ENCODE measurements around the gene FKBP10. TPM values are rescaled to one million over a fixed set of nuclear protein-coding genes. Genes with fewer than 3 reads are reported as not detected.

Gene FKBP10
- total and polyA plus RNA-seq, 9 of the 15 experiments (the other 6 are each of a cell fraction or from before 2014, with no cell fraction given): 0.03 to 3.0 (median 1.4) TPM; not detected in 1

DNA sequence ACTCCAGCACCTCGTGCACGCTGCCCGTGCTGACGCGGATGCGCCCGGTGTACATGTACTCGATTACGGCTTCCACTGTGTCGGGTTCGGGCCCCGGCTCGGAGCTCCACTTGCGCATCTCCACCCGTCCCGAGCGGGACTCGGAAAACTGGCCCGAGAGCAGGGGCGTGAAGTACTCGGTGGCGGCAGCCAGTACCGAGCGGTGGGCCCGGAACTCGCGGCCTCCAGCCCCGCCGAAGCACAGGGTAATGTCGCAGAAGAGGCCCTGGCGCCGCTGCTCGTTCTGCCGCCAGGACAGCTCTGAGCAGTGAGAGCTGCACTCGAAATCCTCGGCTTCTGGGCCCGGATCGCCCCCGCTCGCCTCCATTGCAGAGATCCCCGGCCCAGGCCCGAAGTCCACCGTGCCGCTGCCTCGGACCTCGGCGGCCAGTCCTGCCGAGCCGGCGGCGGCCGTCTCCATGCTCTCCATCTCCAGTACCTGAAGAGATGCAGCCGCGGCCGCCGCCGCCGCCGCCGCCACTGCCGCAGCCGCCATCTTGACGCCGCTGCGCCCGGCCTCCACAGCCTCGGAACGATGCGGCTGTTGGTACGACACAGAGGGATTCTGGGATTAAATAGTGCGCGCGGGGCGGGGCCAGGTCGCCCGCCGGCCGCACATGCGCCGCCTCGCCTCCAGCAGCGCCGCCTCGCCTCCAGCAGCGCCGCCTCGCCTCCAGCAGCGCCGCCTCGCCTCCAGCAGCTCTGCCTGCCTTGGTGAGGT lies 52.2 kb downstream of the FKBP10 start, which contains the start of gene KLHL11 (continued):
- TF ChIP-seq, protein P1, sequence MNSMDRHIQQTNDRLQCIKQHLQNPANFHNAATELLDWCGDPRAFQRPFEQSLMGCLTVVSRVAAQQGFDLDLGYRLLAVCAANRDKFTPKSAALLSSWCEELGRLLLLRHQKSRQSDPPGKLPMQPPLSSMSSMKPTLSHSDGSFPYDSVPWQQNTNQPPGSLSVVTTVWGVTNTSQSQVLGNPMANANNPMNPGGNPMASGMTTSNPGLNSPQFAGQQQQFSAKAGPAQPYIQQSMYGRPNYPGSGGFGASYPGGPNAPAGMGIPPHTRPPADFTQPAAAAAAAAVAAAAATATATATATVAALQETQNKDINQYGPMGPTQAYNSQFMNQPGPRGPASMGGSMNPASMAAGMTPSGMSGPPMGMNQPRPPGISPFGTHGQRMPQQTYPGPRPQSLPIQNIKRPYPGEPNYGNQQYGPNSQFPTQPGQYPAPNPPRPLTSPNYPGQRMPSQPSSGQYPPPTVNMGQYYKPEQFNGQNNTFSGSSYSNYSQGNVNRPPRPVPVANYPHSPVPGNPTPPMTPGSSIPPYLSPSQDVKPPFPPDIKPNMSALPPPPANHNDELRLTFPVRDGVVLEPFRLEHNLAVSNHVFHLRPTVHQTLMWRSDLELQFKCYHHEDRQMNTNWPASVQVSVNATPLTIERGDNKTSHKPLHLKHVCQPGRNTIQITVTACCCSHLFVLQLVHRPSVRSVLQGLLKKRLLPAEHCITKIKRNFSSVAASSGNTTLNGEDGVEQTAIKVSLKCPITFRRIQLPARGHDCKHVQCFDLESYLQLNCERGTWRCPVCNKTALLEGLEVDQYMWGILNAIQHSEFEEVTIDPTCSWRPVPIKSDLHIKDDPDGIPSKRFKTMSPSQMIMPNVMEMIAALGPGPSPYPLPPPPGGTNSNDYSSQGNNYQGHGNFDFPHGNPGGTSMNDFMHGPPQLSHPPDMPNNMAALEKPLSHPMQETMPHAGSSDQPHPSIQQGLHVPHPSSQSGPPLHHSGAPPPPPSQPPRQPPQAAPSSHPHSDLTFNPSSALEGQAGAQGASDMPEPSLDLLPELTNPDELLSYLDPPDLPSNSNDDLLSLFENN (IDR thresholded peaks at IDR 0.05; ENCODE audit: low read depth in 2 of 2, low read length in 2 of 2): 0 out of 4 replicates have a peak, but pooled peaks of 1 of the 2 experiments have one; percentile 15
- TF ChIP-seq ZNF143 (CRISPR knock-in tag; IDR thresholded peaks at IDR 0.05) (peak; percentile 75), ZBED1 (IDR thresholded peaks at IDR 0.05) (0 out of 2 replicates have a peak, but pooled peaks have one; percentile 41), GABPB1 (CRISPR knock-in tag; IDR thresholded peaks at IDR 0.05) (peak; percentile 47; the same call in 1 of the 2 replicates), NRF1 (conservative IDR thresholded peaks at IDR 0.05 in 1 of 2, IDR thresholded peaks at IDR 0.05 in 1 of 2) (peak; percentile 94 to 95), RBM15 (IDR thresholded peaks at IDR 0.05; ENCODE audit: insufficient read depth, low read length) (0 out of 2 replicates have a peak, but pooled peaks have one; percentile 31), RBM22 (IDR thresholded peaks at IDR 0.05; ENCODE audit: low read depth, low read length, poor library complexity, severe bottlenecking) (peak; percentile 81), TEAD1 (CRISPR knock-in tag; IDR thresholded peaks at IDR 0.05) (0 out of 4 replicates have a peak, but pooled peaks of 1 of the 2 experiments have one; percentile 29), SAFB2 (IDR thresholded peaks at IDR 0.05; ENCODE audit: borderline replicate concordance, low read depth, low read length, severe bottlenecking) (no peak), SUPT5H (IDR thresholded peaks at IDR 0.05) (peak; percentile 85), BCOR (IDR thresholded peaks at IDR 0.05) (0 out of 2 replicates have a peak, but pooled peaks have one; percentile 21), SRF (CRISPR knock-in tag; IDR thresholded peaks at IDR 0.05) (no peak), CBX3 (IDR thresholded peaks at IDR 0.05; ENCODE audit: borderline replicate concordance in 1 of 2, low read length in 2 of 2) (peak in 1 of 2 experiments; percentile 33; a peak in 1 of 3 replicates)
- TF ChIP-seq, protein P2, sequence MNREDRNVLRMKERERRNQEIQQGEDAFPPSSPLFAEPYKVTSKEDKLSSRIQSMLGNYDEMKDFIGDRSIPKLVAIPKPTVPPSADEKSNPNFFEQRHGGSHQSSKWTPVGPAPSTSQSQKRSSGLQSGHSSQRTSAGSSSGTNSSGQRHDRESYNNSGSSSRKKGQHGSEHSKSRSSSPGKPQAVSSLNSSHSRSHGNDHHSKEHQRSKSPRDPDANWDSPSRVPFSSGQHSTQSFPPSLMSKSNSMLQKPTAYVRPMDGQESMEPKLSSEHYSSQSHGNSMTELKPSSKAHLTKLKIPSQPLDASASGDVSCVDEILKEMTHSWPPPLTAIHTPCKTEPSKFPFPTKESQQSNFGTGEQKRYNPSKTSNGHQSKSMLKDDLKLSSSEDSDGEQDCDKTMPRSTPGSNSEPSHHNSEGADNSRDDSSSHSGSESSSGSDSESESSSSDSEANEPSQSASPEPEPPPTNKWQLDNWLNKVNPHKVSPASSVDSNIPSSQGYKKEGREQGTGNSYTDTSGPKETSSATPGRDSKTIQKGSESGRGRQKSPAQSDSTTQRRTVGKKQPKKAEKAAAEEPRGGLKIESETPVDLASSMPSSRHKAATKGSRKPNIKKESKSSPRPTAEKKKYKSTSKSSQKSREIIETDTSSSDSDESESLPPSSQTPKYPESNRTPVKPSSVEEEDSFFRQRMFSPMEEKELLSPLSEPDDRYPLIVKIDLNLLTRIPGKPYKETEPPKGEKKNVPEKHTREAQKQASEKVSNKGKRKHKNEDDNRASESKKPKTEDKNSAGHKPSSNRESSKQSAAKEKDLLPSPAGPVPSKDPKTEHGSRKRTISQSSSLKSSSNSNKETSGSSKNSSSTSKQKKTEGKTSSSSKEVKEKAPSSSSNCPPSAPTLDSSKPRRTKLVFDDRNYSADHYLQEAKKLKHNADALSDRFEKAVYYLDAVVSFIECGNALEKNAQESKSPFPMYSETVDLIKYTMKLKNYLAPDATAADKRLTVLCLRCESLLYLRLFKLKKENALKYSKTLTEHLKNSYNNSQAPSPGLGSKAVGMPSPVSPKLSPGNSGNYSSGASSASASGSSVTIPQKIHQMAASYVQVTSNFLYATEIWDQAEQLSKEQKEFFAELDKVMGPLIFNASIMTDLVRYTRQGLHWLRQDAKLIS (CRISPR knock-in tag; IDR thresholded peaks at IDR 0.05): peak; percentile 32; the same call in 1 of the 2 replicates
- TF ChIP-seq, protein P3, sequence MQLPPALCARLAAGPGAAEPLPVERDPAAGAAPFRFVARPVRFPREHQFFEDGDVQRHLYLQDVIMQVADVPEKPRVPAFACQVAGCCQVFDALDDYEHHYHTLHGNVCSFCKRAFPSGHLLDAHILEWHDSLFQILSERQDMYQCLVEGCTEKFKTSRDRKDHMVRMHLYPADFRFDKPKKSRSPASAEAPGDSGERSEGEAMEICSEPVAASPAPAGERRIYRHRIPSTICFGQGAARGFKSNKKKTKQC (CRISPR knock-in tag; IDR thresholded peaks at IDR 0.05): peak; percentile 19
- TF ChIP-seq, protein P4, sequence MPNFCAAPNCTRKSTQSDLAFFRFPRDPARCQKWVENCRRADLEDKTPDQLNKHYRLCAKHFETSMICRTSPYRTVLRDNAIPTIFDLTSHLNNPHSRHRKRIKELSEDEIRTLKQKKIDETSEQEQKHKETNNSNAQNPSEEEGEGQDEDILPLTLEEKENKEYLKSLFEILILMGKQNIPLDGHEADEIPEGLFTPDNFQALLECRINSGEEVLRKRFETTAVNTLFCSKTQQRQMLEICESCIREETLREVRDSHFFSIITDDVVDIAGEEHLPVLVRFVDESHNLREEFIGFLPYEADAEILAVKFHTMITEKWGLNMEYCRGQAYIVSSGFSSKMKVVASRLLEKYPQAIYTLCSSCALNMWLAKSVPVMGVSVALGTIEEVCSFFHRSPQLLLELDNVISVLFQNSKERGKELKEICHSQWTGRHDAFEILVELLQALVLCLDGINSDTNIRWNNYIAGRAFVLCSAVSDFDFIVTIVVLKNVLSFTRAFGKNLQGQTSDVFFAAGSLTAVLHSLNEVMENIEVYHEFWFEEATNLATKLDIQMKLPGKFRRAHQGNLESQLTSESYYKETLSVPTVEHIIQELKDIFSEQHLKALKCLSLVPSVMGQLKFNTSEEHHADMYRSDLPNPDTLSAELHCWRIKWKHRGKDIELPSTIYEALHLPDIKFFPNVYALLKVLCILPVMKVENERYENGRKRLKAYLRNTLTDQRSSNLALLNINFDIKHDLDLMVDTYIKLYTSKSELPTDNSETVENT (CRISPR knock-in tag; IDR thresholded peaks at IDR 0.05): peak; percentile 72; the same call in 1 of the 2 replicates

All from K562 (cell line).